ENCODE measurements around the gene TJAP1.
"Not testable (repeated sequence)": the region's sequence is repeated elsewhere in the genome, so short reads cannot be mapped to it uniquely, and the experiment has no call there.

TJAP1 gene

GRCh38 chr6:43539409-43539808, 62.0 kb downstream of the TJAP1 start:
- DNase-seq (ENCODE audit: low read depth) = not testable (repeated sequence)

- no peak for DNase-seq (ENCODE audit: low read depth)
Measured at GRCh38 chr6:43540507-43540906, 63.1 kb downstream of the TJAP1 start.

- no peak for DNase-seq (ENCODE audit: low read depth)
Measured at GRCh38 chr6:43541774-43542471, 64.6 kb downstream of the TJAP1 start.

- no peak for DNase-seq (ENCODE audit: low read depth)
Measured at GRCh38 chr6:43544461-43544860, 67.1 kb downstream of the TJAP1 start.

GRCh38 chr6:43547222-43547621, 69.9 kb downstream of the TJAP1 start:
- no peak for DNase-seq (ENCODE audit: low read depth)
